ENCODE measurements around the gene OSBPL5.

The OSBPL5 gene, protein sequence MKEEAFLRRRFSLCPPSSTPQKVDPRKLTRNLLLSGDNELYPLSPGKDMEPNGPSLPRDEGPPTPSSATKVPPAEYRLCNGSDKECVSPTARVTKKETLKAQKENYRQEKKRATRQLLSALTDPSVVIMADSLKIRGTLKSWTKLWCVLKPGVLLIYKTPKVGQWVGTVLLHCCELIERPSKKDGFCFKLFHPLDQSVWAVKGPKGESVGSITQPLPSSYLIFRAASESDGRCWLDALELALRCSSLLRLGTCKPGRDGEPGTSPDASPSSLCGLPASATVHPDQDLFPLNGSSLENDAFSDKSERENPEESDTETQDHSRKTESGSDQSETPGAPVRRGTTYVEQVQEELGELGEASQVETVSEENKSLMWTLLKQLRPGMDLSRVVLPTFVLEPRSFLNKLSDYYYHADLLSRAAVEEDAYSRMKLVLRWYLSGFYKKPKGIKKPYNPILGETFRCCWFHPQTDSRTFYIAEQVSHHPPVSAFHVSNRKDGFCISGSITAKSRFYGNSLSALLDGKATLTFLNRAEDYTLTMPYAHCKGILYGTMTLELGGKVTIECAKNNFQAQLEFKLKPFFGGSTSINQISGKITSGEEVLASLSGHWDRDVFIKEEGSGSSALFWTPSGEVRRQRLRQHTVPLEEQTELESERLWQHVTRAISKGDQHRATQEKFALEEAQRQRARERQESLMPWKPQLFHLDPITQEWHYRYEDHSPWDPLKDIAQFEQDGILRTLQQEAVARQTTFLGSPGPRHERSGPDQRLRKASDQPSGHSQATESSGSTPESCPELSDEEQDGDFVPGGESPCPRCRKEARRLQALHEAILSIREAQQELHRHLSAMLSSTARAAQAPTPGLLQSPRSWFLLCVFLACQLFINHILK

GRCh38 chr11:3165152-3165705 lies at the start of gene OSBPL5:
Gene OSBPL5 (minus strand): TSS chr11:3165310. CDS start chr11:3129148, 36,162 bp downstream.
- DNase-seq = peak; percentile 60

DNA sequence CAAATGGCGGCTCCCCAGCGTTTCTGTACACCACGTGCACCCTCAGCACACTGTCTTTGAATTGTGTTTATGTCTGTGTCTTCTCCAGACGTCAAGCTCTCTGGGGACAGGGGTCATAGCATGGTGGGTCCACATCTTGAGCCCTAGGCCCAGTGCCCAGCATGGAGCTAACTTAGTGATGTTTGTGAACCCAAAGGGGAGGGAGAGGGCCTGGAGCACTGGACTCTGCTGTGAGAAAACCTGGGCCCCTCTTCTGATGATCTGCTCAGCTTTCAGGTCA lies 49.2 kb upstream of the OSBPL5 start:
- DNase-seq = no peak

GRCh38 chr11:3213659-3214419 lies 48.7 kb upstream of the OSBPL5 start:
- no peak for DNase-seq

- no peak for DNase-seq
Measured at GRCh38 chr11:3208272-3208671, 43.2 kb upstream of the OSBPL5 start.

GRCh38 chr11:3207526-3208189 lies 42.5 kb upstream of the OSBPL5 start:
- DNase-seq = no peak

GRCh38 chr11:3206922-3207204 lies 41.8 kb upstream of the OSBPL5 start:
- no peak for DNase-seq

DNA sequence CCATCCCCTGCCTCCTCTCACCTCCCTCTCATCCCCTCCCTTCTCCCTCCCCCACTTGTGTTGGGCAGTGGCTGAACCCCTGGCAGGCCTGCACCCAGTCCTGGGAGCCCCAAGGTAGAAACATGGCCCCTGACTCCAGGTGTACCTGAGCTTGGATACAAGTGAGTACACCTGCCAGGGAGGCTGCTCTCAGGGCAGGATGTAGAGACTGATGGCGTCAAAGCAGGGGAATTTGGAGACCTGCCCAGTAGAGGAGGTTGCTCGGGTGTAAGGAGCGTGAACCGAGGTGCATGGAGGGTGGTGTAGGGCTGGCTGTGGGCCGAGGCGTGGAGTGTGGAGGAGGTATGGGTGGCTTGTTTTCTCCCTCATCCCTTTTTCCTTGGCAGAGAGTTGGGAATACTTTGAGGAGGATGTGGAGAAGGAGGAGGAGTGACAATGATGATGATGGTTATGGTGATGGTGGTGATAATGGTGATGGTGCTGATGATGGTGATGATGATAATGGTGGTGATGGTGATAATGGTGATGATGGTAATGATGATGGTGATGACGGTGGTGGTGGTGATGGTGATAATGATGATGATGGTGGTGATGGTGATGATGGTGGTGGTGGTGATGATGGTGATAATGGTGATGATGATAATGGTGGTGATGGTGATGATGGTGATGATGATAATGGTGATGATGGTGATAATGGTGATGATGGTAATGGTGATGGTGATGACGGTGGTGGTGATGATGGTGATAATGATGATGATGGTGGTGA lies 41.2 kb upstream of the OSBPL5 start:
- DNase-seq = no peak

- no peak for DNase-seq
Measured at GRCh38 chr11:3205261-3206155, 40.4 kb upstream of the OSBPL5 start.

GRCh38 chr11:3204141-3205015 lies 39.3 kb upstream of the OSBPL5 start:
- no peak for DNase-seq

DNA sequence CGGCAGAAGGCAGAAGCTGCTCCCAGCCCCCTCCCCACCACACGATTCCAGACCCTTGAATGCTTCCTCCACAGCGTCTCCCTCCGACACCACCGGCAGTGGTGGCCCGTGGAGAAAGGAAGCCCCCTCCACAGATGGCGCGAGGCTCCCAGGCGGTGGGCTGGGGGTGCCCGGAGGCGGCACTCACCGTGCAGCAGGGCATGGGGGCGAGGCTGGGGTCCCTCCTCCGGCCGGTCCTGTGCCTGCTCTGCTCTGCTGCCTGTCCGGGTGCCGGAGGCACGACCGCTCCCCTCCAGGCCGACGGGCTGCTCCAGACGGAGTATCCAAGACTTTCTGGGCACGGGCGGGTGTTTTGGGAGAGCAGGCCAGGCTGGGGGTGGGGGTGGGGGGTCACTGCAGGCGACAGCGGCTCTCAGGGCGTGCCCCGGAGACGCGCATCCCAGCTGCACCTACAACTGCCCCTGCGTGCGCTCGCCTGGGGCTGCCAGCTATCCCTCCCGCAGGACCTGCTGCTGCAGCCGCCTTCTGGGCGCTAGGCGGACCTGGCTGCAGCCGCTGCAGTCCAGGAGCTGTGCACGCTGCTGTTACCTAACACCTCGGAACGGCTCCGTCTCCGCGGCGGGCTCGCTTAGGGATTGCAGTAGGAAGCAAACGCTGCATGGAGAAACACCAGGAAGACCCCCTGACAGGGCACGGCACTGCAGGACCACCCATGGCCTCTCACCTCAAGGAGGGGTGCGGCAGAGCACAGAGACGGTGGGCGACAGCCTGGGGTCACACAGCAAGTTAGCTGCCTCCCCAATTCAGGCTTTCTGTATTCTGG lies 38.3 kb upstream of the OSBPL5 start:
- peak; percentile 10 for DNase-seq

DNA sequence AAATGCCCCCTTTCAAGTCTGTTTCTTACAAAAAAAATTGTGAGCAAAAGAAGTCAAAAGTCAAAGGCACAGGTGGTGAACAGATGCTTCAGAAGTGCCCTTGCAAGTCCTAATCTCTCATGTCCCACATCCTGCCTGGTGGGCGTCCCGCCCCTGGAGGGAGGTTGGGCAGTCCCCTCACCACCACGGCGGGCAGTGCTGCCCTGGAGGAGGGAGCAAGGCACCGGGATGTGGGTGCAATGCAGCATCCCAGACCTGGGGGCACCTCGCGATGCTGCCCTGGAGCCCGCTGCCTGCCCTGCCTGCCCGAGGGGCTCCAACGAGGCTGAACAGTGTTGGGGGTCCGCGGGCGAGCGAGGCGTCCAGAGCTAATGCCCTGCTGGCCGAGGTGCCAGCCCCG lies 37.6 kb upstream of the OSBPL5 start:
- DNase-seq = peak; percentile 12

DNA sequence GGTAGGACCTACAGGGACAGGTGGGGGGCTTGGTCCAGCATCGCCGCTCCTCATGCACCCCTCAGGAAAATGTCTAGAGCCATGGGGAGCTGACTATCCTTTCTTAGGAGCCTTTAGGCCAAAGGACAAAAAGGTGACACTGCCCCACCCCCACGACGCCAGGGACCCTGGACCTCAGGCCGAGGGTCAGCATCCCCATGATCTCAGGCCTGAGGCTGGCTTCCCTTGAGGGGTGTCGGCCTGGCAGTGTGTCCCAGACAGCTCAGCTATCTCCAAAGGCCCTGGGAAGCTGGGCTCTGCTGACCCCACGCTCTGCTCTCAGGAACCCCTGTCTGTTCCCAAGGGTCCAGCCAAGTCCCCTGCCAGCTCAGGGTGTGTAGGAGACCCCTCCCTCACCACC lies 37.2 kb upstream of the OSBPL5 start:
- peak; percentile 1 for DNase-seq

DNA sequence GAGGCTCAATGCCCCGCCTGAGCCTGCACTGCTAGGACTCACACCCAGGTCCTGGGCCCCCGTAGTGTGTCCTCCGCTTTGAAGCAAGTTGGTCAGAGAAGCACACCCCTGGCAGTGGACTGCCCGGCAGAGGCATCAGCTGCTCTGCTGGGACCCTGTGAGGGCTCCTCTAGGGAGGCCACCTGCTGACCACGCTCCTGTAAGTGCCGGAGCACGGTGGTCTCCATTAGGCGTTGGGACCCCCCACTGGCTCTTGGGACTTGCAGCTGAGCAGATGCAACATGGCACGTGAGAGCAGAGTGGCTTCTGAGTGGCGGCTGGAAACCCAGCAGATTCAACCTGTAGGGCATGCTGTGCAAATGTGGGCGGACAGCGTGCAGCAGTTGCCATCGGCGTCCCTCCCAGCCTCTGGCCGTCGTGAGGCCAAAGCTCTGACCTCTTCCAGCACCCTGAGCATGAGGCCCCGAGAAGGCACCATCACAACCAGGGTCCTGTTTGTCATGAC lies 36.6 kb upstream of the OSBPL5 start:
- DNase-seq = peak; percentile 3

DNA sequence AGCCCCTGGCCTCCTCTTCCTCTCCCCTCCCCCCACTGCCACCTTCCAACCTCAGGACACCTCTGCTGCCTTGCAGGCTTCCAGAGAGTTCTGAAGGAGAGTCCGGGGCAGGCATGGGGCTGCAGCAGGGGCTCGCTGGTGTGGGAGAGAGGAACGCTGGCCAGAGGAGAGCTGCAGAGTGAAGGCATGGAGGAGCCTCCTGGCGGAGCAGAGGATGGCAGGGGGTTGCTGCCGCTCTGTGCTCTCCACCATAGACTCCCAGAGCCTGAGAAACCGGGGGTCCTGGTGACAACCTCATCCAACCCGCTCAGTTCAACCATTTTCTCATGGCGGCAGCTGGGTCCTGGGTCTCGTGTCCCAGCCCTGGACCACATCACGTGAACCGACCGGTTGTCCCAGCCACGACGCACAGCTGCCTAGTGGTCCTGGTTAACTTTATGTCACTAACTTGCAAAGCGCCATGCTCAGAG lies 36.0 kb upstream of the OSBPL5 start:
- DNase-seq = peak; percentile 2

- peak; percentile 5 for DNase-seq
Measured at GRCh38 chr11:3200388-3201111, 35.4 kb upstream of the OSBPL5 start.

DNA sequence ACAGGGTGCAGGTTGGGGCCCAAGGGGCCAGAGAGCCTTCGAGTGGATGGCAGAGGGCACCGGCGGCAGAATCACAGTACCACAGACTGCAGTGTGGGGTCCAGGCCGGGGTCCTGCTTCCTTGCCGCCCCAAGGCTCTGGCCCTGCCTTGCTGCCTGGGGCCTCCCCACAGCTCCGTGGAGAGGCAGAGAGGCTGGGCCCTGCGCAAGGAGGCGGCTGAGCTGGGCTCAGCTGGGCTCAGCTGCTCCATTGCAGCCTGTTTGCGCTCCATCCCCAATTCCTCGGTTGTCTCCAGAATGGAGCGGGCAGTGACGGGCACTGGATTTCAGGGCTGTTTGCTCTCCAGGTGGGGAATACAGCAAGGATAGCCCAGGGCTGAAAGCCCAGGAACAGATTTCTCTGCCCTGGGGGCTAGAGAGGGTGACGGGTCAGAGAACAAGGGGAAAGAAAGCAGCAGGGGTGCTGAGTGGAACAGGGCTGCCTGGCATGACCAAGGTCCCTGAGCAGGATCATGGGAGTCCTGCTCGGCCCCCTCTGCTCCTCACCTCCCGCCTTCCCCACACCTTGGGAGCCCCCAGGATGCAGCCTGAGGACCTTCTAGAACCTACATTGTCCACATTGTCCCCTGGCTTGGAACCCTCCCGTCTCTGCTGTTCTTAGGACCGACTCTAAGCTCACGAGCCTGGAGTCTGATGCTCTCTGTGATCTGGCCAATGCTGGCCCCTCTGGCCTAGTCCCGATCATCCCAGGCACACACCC lies 34.6 kb upstream of the OSBPL5 start:
- DNase-seq = peak; percentile 0

GRCh38 chr11:3198815-3199214 lies 33.7 kb upstream of the OSBPL5 start:
- DNase-seq = peak; percentile 6

All from activated naive CD4-positive, alpha-beta T cell treated with anti-CD3 and anti-CD28 coated beads, Interleukin-2, amount 50 U/mL, for 16 hours (primary cell).